ENCODE data around the gene SHLD2.
"Not testable (repeated sequence)": the region's sequence is repeated elsewhere in the genome, so short reads cannot be mapped to it uniquely, and the experiment has no call there.

Gene SHLD2

DNA sequence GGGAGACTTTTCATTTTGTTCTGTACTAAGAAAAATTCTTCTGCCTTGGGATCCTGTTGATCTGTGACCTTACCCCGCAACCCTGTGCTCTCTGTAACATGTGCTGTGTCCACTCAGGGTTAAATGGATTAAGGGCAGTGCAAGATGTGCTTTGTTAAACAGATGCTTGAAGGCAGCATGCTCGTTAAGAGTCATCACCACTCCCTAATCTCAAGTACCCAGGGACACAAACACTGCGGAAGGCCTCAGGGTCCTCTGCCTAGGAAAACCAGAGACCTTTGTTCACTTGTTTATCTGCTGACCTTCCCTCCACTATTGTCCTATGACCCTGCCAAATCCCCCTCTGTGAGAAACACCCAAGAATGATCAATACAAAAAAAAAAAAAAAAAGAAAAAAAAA is 13.4 kb upstream of the SHLD2 start:
- H3K4me3 ChIP-seq (ENCODE audit: low read length); DNase-seq (ENCODE audit: low read depth, low spot score): not testable (repeated sequence)

GRCh38 chr10:87082219-87082618 is 12.8 kb upstream of the SHLD2 start:
- not testable (repeated sequence) for DNase-seq (ENCODE audit: low read depth, low spot score)

DNA sequence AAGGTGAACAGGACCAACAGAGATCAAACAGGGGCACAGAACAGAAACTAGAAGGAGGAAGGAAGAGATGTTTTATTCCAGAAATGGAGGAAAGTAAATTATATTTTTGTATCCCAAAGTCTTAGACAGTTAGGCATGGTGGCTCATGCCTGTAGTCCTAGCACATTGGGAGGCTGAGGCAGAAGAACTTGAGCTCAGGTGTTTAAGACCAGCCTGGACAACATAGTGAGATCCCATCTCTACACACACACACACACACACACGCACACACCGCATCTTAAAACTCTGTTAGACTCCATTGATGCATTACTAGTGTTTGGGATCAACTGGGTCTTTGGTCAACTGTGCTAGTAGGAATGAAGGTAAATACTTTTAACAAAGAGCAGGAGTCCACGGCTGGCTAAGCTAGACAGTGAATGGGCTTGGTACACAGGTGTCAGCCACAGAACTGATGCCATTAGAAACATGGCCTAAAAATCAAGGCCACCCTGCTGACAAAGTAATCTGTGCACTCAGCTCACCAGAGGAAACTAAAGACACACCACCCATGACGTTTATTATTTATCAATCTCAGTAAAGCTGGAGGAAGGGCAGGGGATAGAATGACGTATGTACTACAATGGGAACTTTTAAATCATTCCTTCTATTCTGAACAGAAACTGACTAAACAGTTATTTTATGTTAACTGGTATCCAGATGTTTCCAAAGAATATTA is 11.3 kb upstream of the SHLD2 start:
- DNase-seq (ENCODE audit: low read depth, low spot score); H3K4me3 ChIP-seq (ENCODE audit: low read length): not testable (repeated sequence)

More at GRCh38 chr10:87082219-87082618, 12.8 kb upstream of the SHLD2 start:
- H3K4me3 ChIP-seq (ENCODE audit: low read length) = not testable (repeated sequence)

GRCh38 chr10:87084291-87084782 is 10.7 kb upstream of the SHLD2 start:
- H3K4me3 ChIP-seq (ENCODE audit: low read length); DNase-seq (ENCODE audit: low read depth, low spot score): not testable (repeated sequence)

- H3K4me3 ChIP-seq (ENCODE audit: low read length) = no peak overlapping the region
- DNase-seq (ENCODE audit: low read depth, low spot score) = no peak
These were observed 9.5 kb upstream of the SHLD2 start for GRCh38 chr10:87085537-87085936.

DNA sequence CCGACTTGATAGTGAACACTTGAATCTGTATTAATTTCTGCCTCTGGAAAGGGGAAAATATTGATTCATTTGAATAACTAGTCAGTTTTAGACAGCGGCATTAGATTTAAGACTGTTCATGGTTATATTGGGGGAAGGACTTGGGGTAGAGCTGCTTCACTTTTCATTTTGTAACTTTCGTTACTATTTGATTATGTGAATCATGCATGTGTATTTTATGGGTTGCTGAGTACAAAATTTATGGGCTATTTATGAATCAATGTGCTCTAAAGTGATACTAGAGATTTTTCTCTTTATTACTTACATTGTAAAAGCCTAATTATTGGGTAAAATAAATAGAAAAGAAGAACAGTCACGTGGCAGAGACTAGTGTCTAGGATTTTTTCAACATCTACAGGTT is 5.3 kb upstream of the SHLD2 start:
- no peak overlapping the region for H3K4me3 ChIP-seq (ENCODE audit: low read length)
- DNase-seq (ENCODE audit: low read depth, low spot score) = no peak

GRCh38 chr10:87090779-87091178 is 4.2 kb upstream of the SHLD2 start:
- no peak overlapping the region for H3K4me3 ChIP-seq (ENCODE audit: low read length)
- DNase-seq (ENCODE audit: low read depth, low spot score) = no peak

- no peak overlapping the region for H3K4me3 ChIP-seq (ENCODE audit: low read length)
- DNase-seq (ENCODE audit: low read depth, low spot score) = no peak
These were observed 2.6 kb upstream of the SHLD2 start for GRCh38 chr10:87092376-87092860.

DNA sequence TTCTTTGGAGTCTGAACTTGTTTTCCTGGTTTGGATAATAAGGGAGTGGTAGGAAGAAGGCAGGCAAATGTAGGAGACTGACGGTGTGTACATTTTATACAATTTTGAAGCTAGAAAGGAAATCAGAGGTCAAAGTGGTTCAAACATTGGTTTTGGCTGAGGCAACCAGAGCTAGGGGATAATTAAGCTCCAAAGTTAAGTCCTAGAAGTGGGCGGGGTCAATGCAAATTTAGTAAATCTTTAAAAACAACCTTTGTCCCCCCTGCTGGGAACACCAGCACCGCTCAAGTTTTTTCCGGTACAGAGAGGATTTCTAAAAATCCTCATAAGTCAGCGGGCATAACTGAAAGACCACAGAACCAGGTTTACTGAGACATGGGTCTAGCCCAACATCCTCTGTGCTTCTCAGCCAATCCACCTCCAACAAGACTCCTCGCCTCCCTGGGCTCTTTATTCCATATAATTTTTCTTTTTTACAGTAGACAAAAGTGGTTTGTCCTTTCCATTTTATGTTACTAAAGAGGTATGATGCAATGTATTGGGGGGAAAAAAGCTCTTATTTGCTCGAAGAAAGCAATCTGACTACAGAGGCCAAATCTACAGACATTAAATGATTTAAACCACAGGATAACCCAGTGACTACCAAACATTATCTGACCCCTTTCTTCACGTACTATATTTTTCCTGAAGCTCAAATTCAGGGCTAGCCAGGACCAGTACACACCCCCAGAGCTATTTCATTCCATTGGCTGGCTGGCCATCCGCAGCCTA is 2.0 kb upstream of the SHLD2 start:
- peak overlapping the region; percentile 52 for H3K4me3 ChIP-seq (ENCODE audit: low read length)
- peak; percentile 49 for DNase-seq (ENCODE audit: low read depth, low spot score)

- H3K4me3 ChIP-seq (ENCODE audit: low read length) = peak overlapping the region; percentile 52
- peak; percentile 14 for DNase-seq (ENCODE audit: low read depth, low spot score)
These were observed 1.2 kb upstream of the SHLD2 start for GRCh38 chr10:87093632-87094372.

- H3K4me3 ChIP-seq (ENCODE audit: low read length) = peak overlapping the region; percentile 90
- DNase-seq (ENCODE audit: low read depth, low spot score) = peak; percentile 39
These were observed 385 bp downstream of the SHLD2 start for GRCh38 chr10:87095236-87095945.

DNA sequence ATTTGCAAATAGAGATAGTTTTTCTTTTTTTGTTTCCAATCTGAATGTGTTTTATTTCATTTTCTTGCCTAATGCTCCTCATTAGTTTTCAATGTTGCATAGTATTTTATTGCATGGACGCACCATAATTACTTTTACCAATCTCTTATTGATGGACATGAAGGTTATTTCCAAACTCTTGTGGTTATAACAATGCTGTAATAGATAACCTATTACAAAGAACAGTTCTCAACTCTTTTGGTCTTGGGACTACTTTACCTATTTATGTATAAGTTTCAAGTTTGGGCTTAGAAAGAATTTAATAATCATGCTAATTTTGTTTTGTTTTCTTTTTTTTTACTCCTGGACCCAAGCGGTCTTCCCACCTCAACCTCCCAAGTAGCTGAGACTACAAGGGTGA is 7.0 kb downstream of the SHLD2 start:
- no peak overlapping the region for H3K4me3 ChIP-seq (ENCODE audit: low read length)
- DNase-seq (ENCODE audit: low read depth, low spot score) = no peak

- DNase-seq (ENCODE audit: low read depth, low spot score); H3K4me3 ChIP-seq (ENCODE audit: low read length): not testable (repeated sequence)
These were observed 9.7 kb downstream of the SHLD2 start for GRCh38 chr10:87104727-87105126.

GRCh38 chr10:87105446-87106124 is 10.6 kb downstream of the SHLD2 start:
- no peak for DNase-seq (ENCODE audit: low read depth, low spot score)
- H3K4me3 ChIP-seq (ENCODE audit: low read length) = no peak overlapping the region

- not testable (repeated sequence) for H3K4me3 ChIP-seq (ENCODE audit: low read length); DNase-seq (ENCODE audit: low read depth, low spot score)
These were observed 23.1 kb downstream of the SHLD2 start for GRCh38 chr10:87118122-87118521.

GRCh38 chr10:87119029-87119428 is 24.0 kb downstream of the SHLD2 start:
- H3K4me3 ChIP-seq (ENCODE audit: low read length); DNase-seq (ENCODE audit: low read depth, low spot score): not testable (repeated sequence)

DNA sequence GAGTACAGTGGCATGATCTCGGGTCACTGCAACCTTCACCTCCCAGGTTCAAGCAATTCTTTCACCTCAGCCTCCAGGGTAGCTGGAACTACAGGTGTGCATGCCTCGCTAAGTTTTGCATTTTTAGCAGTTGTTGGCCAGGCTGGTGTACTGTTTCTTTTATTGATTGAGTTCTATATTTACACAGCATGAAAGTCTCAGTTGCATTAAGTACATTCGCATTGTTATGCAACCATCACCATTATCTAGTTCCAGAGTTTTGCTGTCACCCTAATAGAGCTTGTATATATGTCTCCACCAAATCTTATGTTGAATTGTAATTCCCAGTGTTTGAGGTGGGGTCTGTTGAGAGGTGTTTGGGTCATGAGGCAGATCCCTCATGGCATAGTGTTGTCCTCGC is 28.3 kb downstream of the SHLD2 start:
- not testable (repeated sequence) for DNase-seq (ENCODE audit: low read depth, low spot score)

DNA sequence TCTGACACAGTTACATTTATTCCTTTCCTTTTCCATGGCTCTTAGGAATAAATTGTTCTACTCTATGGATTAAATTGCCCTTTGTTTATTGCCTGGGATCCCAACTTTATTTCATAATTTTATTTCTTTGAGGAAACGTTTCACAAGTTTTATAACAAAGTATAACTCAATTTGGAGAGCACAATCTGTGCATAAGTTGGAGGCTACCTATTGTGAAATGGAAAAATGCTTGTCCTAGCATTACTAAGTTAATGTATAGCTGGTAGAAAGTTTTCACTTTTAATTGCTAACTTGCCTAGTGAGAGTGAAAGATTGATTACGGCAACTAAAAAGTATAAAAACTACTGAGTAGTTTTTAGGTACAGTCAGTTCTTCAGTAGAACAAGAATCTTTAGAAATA is 32.0 kb downstream of the SHLD2 start:
- DNase-seq (ENCODE audit: low read depth, low spot score); H3K4me3 ChIP-seq (ENCODE audit: low read length): not testable (repeated sequence)

More for the DNA sequence above, 28.3 kb downstream of the SHLD2 start:
- H3K4me3 ChIP-seq (ENCODE audit: low read length) = not testable (repeated sequence)

All from Jurkat, Clone E6-1 (cell line).